Neural cell (in vitro differentiated cells): ENCODE measurements around the gene TSEN34. TPM values are rescaled to one million over a fixed set of nuclear protein-coding genes. Genes with fewer than 3 reads are reported as not detected.
A peak's percentile ranks its signal among the peaks of the same experiment; 100 is the strongest.

Source experiments
- H2AFZ ChIP-seq: fragments of 200-600, 300-800 bp; sonication (generic), shearing (Covaris generic); 2 replicates; pipeline ENCODE4 v1.6.0; 2014; ENCODE audit warnings: low read depth, mild to moderate bottlenecking, antibody characterized with exemption, low read length, moderate library complexity
- H3F3A ChIP-seq: fragments of 200-600 bp; shearing (Covaris generic); 2 replicates; pipeline ENCODE4 v1.6.1; 2016; ENCODE audit warnings: mild to moderate bottlenecking, moderate library complexity, mixed read lengths, antibody characterized with exemption, low read length; ENCODE audit not compliant: insufficient read depth, poor library complexity, severe bottlenecking
- H3K27ac ChIP-seq: fragments of 200-600, 300-800 bp; sonication (generic), shearing (Covaris generic); 2 replicates; pipeline ENCODE4 v1.5.1; 2014; ENCODE audit warnings: mild to moderate bottlenecking, low read length, moderate library complexity
- H3K27me3 ChIP-seq: fragments of 300-800, 200-600 bp; sonication (generic), shearing (Covaris generic); 2 replicates; pipeline ENCODE4 v1.6.0; 2014; ENCODE audit warnings: mild to moderate bottlenecking, low read depth, low read length, moderate library complexity; ENCODE audit not compliant: insufficient read depth
- H3K36me3 ChIP-seq: fragments of 300-800, 200-600 bp; sonication (generic), shearing (Covaris generic); 2 replicates; pipeline ENCODE4 v1.5.1; 2014; ENCODE audit warnings: mild to moderate bottlenecking, antibody characterized with exemption, low read length, moderate library complexity; ENCODE audit not compliant: insufficient read depth
- H3K4me2 ChIP-seq: fragments of 300-800, 200-600 bp; sonication (generic), shearing (Covaris generic); 2 replicates; pipeline ENCODE4 v1.6.0; 2014; ENCODE audit warnings: mild to moderate bottlenecking, low read length
- H3K4me3 ChIP-seq: fragments of 300-800, 200-600 bp; sonication (generic), shearing (Covaris generic); 2 replicates; pipeline ENCODE4 v1.5.1; 2014; ENCODE audit warnings: mild to moderate bottlenecking, low read length, moderate library complexity
- H3K79me2 ChIP-seq: fragments of 200-600 bp; shearing (Covaris generic); replicated peaks from 2 replicates; pipeline ENCODE4 v1.6.0; 2014; ENCODE audit warnings: mild to moderate bottlenecking, low read length, moderate library complexity; ENCODE audit not compliant: insufficient read depth
- H3K9ac ChIP-seq: fragments of 300-800, 200-600 bp; sonication (generic), shearing (Covaris generic); 2 replicates; pipeline ENCODE4 v1.6.1; 2016; ENCODE audit warnings: mild to moderate bottlenecking, low read length, mixed read lengths
- H3K9me2 ChIP-seq: fragments of 200-600 bp; shearing (Covaris generic); 2 replicates; pipeline ENCODE4 v1.6.1; 2016; ENCODE audit warnings: mild to moderate bottlenecking, low read length, mixed read lengths; ENCODE audit not compliant: insufficient read depth
- H3K9me3 ChIP-seq: fragments of 200-600, 300-800 bp; sonication (generic), shearing (Covaris generic); 2 replicates; pipeline ENCODE4 v1.6.1; 2016; ENCODE audit warnings: mild to moderate bottlenecking, mixed run types, low read length, moderate library complexity, mixed read lengths
- H4K20me1 ChIP-seq: fragments of 200-600 bp; shearing (Covaris generic); 2 replicates; pipeline ENCODE4 v1.6.1; 2016; ENCODE audit warnings: mild to moderate bottlenecking, mixed run types; ENCODE audit not compliant: insufficient read depth
- EP300 ChIP-seq: fragments of 450-650 bp; conservative IDR thresholded peaks from 2 replicates; pipeline ENCODE4 v1.6.1; 2014; ENCODE audit warnings: antibody characterized with exemption, mild to moderate bottlenecking, moderate library complexity; ENCODE audit not compliant: poor library complexity, severe bottlenecking
- EZH2 ChIP-seq: fragments of 200-600, 300-800 bp; shearing (Covaris generic), sonication (generic); IDR thresholded peaks from 2 replicates; pipeline ENCODE4 v1.6.1; 2014; ENCODE audit warnings: antibody characterized with exemption, low read length, borderline replicate concordance, mild to moderate bottlenecking; ENCODE audit not compliant: insufficient read depth, poor library complexity, severe bottlenecking
- MXI1 ChIP-seq: fragments of 450-650 bp; conservative IDR thresholded peaks from 2 replicates; pipeline ENCODE4 v1.6.1; 2014; ENCODE audit warnings: antibody characterized with exemption, mild to moderate bottlenecking; ENCODE audit not compliant: poor library complexity, severe bottlenecking
- POLR2AphosphoS5 ChIP-seq: IDR thresholded peaks from 2 replicates; pipeline ENCODE4 v1.6.1; 2012
- RAD21 ChIP-seq: fragments of 450-650 bp; conservative IDR thresholded peaks from 2 replicates; pipeline ENCODE4 v1.6.1; 2014; ENCODE audit warnings: antibody characterized with exemption, mild to moderate bottlenecking, moderate library complexity
- SMC3 ChIP-seq: fragments of 450-650 bp; conservative IDR thresholded peaks from 2 replicates; pipeline ENCODE4 v1.6.1; 2014; ENCODE audit warnings: antibody characterized with exemption, mild to moderate bottlenecking, moderate library complexity; ENCODE audit not compliant: poor library complexity
- TAF1 ChIP-seq: IDR thresholded peaks from 2 replicates; pipeline ENCODE4 v1.6.1; 2012; ENCODE audit warnings: low read depth
- polyA plus RNA-seq: library from polyadenylated mRNA; depleted of rRNA; stranded (reverse); fragments of >200 nt; gene quantifications from 2 replicates; pipeline ENCODE4 v1.2.3, GENCODE V29; 2014
- TF ChIP-seq, protein P1 (sequence below): IDR thresholded peaks from 2 replicates; pipeline ENCODE4 v1.6.1; 2012; ENCODE audit warnings: borderline replicate concordance
- TF ChIP-seq, protein P2 (sequence below): fragments of 450-650 bp; IDR thresholded peaks from 2 replicates; pipeline ENCODE4 v1.5.1; 2014; ENCODE audit warnings: antibody characterized with exemption, mild to moderate bottlenecking, moderate library complexity; ENCODE audit not compliant: poor library complexity, severe bottlenecking

The TSEN34 gene
- polyA plus RNA-seq, 1 donor from 2014 or later, result 113 TPM

DNA sequence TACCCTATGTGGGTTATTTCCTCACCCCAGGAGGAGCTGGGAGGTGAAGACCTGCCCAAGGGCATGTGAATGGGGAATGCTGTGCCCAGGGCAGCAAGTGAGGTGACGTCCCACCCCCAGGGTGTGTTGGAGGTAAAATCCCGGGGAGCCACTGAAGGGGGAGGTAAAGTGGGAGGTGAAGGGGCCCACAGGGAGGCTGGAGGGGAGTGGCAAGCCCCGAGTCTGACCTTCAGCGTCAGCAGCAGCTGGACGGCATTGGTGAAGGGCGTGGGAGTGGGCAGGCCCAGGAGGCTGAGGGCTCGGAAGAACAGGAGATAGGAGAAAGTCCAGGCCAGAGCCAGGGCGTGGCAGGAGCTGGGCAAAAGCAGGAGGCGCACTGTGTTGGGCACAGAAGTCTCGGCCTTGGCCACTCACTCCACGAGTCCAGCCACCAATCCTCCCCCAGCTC, 4.2 kb upstream of the TSEN34 start:
- Histone ChIP-seq H3K27me3 (no peaks in the 10 kb centered on the region), H3K9me3 (no peaks in the 10 kb centered on the region), H3K79me2 (peaks cover 14% of the 10 kb centered on the region), H3K36me3 (no peaks in the 10 kb centered on the region), H3F3A (no peaks in the 10 kb centered on the region), H2AFZ (no peak overlapping the region), H3K9ac (no peak overlapping the region), H3K4me2 (no peak overlapping the region), H3K4me3 (no peak overlapping the region), H4K20me1 (no peaks in the 10 kb centered on the region), H3K9me2 (no peaks in the 10 kb centered on the region), H3K27ac (no peak overlapping the region)
- TF ChIP-seq, protein P1, sequence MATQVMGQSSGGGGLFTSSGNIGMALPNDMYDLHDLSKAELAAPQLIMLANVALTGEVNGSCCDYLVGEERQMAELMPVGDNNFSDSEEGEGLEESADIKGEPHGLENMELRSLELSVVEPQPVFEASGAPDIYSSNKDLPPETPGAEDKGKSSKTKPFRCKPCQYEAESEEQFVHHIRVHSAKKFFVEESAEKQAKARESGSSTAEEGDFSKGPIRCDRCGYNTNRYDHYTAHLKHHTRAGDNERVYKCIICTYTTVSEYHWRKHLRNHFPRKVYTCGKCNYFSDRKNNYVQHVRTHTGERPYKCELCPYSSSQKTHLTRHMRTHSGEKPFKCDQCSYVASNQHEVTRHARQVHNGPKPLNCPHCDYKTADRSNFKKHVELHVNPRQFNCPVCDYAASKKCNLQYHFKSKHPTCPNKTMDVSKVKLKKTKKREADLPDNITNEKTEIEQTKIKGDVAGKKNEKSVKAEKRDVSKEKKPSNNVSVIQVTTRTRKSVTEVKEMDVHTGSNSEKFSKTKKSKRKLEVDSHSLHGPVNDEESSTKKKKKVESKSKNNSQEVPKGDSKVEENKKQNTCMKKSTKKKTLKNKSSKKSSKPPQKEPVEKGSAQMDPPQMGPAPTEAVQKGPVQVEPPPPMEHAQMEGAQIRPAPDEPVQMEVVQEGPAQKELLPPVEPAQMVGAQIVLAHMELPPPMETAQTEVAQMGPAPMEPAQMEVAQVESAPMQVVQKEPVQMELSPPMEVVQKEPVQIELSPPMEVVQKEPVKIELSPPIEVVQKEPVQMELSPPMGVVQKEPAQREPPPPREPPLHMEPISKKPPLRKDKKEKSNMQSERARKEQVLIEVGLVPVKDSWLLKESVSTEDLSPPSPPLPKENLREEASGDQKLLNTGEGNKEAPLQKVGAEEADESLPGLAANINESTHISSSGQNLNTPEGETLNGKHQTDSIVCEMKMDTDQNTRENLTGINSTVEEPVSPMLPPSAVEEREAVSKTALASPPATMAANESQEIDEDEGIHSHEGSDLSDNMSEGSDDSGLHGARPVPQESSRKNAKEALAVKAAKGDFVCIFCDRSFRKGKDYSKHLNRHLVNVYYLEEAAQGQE, result no peak
- TF ChIP-seq EZH2 (no peak), TAF1 (no peak), RAD21 (no peak), MXI1 (no peak), SMC3 (no peak), EP300 (no peak), POLR2AphosphoS5 (no peak)
- TF ChIP-seq, protein P2, sequence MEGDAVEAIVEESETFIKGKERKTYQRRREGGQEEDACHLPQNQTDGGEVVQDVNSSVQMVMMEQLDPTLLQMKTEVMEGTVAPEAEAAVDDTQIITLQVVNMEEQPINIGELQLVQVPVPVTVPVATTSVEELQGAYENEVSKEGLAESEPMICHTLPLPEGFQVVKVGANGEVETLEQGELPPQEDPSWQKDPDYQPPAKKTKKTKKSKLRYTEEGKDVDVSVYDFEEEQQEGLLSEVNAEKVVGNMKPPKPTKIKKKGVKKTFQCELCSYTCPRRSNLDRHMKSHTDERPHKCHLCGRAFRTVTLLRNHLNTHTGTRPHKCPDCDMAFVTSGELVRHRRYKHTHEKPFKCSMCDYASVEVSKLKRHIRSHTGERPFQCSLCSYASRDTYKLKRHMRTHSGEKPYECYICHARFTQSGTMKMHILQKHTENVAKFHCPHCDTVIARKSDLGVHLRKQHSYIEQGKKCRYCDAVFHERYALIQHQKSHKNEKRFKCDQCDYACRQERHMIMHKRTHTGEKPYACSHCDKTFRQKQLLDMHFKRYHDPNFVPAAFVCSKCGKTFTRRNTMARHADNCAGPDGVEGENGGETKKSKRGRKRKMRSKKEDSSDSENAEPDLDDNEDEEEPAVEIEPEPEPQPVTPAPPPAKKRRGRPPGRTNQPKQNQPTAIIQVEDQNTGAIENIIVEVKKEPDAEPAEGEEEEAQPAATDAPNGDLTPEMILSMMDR, result no peak

DNA sequence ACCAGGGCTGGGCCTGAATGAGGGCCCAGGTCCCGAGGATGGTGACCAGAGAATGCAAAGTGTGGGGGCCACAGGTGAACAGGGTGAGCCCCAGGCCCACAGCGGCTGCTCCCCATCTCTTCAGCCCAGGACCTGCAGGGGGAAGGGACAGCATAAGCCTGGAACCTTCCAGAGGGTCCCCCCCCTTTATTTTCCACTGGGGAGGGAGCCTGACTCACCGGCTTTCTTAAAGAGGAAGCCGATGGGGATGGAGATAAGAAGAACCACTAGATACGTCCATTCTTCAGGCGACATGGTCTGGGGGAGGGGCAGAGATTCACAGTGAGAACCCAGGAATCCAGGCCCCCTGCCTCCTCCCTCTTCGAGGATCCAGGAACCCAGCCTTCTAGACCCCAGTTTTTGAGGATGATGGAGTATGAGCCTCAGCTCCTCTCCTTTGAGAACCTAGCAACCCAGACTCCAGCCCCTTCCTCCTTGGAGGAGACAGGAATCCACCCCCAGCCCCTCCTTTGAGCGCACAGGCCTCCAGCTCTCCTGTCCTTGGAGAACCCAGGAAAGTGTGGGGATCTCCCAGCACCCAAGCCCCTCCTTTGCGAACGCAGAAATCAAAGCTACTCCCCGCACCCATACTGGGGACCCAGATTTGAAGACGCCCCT, 2.8 kb upstream of the TSEN34 start:
- Histone ChIP-seq H4K20me1 (no peaks in the 10 kb centered on the region), H3K9me3 (no peaks in the 10 kb centered on the region), H2AFZ (no peak overlapping the region), H3F3A (no peaks in the 10 kb centered on the region), H3K27ac (peak overlapping the region; percentile 87), H3K4me3 (peak overlapping the region; percentile 99), H3K27me3 (no peaks in the 10 kb centered on the region), H3K9ac (peak overlapping the region; percentile 89), H3K4me2 (peak overlapping the region; percentile 70), H3K79me2 (peaks cover 18% of the 10 kb centered on the region), H3K36me3 (no peaks in the 10 kb centered on the region), H3K9me2 (no peaks in the 10 kb centered on the region)
- TF ChIP-seq EP300 (no peak), EZH2 (no peak), TAF1 (no peak), POLR2AphosphoS5 (no peak)
